Mucosa of stomach (tissue), 1 donor: Measurements from ENCODE around the gene SCARF2.

Source experiments
- H3K27me3 ChIP-seq: one replicate; pipeline ENCODE4 v1.7.0; 2013; ENCODE audit warnings: mild to moderate bottlenecking, low read length; ENCODE audit not compliant: control insufficient read depth, insufficient read depth
- H3K36me3 ChIP-seq: one replicate; pipeline ENCODE4 v1.7.0; 2013; ENCODE audit warnings: low read length; ENCODE audit not compliant: control insufficient read depth, insufficient read depth
- H3K4me1 ChIP-seq: one replicate; pipeline ENCODE4 v1.7.0; 2013; ENCODE audit warnings: mild to moderate bottlenecking, low read length; ENCODE audit not compliant: control insufficient read depth, insufficient read depth
- H3K4me3 ChIP-seq: one replicate; pipeline ENCODE4 v1.7.0; 2013; ENCODE audit warnings: low read length
- H3K9ac ChIP-seq: one replicate; pipeline ENCODE4 v1.7.0; 2013; ENCODE audit warnings: mild to moderate bottlenecking, low read length, moderate library complexity
- H3K9me3 ChIP-seq: one replicate; pipeline ENCODE4 v1.7.0; 2013; ENCODE audit warnings: mild to moderate bottlenecking, low read length, moderate library complexity; ENCODE audit not compliant: control insufficient read depth
- donor health status: Pancreatic carcinoma.

SCARF2 gene

GRCh38 chr22:20407829-20408228 is 29.8 kb downstream of the SCARF2 start:
- Histone ChIP-seq H3K4me3 (no peak overlapping the region), H3K9ac (no peak overlapping the region), H3K36me3 (no peaks in the 10 kb centered on the region), H3K4me1 (no peaks in the 10 kb centered on the region), H3K9me3 (no peaks in the 10 kb centered on the region), H3K27me3 (peaks cover 2% of the 10 kb centered on the region)

- Histone ChIP-seq H3K4me1 (no peaks in the 10 kb centered on the region), H3K36me3 (no peaks in the 10 kb centered on the region), H3K9ac (no peak overlapping the region), H3K4me3 (no peak overlapping the region), H3K9me3 (no peaks in the 10 kb centered on the region), H3K27me3 (no peaks in the 10 kb centered on the region)
Observed at GRCh38 chr22:20406686-20407408, 30.8 kb downstream of the SCARF2 start.

- Histone ChIP-seq H3K9ac (no peak overlapping the region), H3K4me1 (no peaks in the 10 kb centered on the region), H3K4me3 (no peak overlapping the region), H3K27me3 (no peaks in the 10 kb centered on the region), H3K9me3 (no peaks in the 10 kb centered on the region), H3K36me3 (no peaks in the 10 kb centered on the region)
Observed at GRCh38 chr22:20405931-20406685, 31.5 kb downstream of the SCARF2 start.

- Histone ChIP-seq H3K9ac (no peak overlapping the region), H3K4me1 (no peaks in the 10 kb centered on the region), H3K36me3 (no peaks in the 10 kb centered on the region), H3K4me3 (no peak overlapping the region), H3K9me3 (no peaks in the 10 kb centered on the region), H3K27me3 (no peaks in the 10 kb centered on the region)
Observed at GRCh38 chr22:20405291-20405930, 32.2 kb downstream of the SCARF2 start.

- H3K27me3 ChIP-seq: no peaks in the 10 kb centered on the region
- no peak overlapping the region for H3K9ac ChIP-seq
- H3K36me3 ChIP-seq: no peaks in the 10 kb centered on the region
- H3K4me3 ChIP-seq: no peak overlapping the region
- H3K9me3 ChIP-seq: no peaks in the 10 kb centered on the region
- no peaks in the 10 kb centered on the region for H3K4me1 ChIP-seq
Observed at GRCh38 chr22:20404881-20405280, 32.7 kb downstream of the SCARF2 start.

- H3K36me3 ChIP-seq: no peaks in the 10 kb centered on the region
- no peak overlapping the region for H3K4me3 ChIP-seq
- no peak overlapping the region for H3K9ac ChIP-seq
Observed at GRCh38 chr22:20403779-20404140, 33.9 kb downstream of the SCARF2 start.

GRCh38 chr22:20402960-20403778 is 34.5 kb downstream of the SCARF2 start:
- no peak overlapping the region for H3K9ac ChIP-seq
- H3K27me3 ChIP-seq: no peaks in the 10 kb centered on the region
- no peaks in the 10 kb centered on the region for H3K9me3 ChIP-seq
- no peak overlapping the region for H3K4me3 ChIP-seq
- no peaks in the 10 kb centered on the region for H3K4me1 ChIP-seq
- no peaks in the 10 kb centered on the region for H3K36me3 ChIP-seq

More at GRCh38 chr22:20403779-20404140, 33.9 kb downstream of the SCARF2 start:
- Histone ChIP-seq H3K4me1 (no peaks in the 10 kb centered on the region), H3K9me3 (no peaks in the 10 kb centered on the region), H3K27me3 (no peaks in the 10 kb centered on the region)

- Histone ChIP-seq H3K27me3 (no peaks in the 10 kb centered on the region), H3K9me3 (no peaks in the 10 kb centered on the region), H3K36me3 (no peaks in the 10 kb centered on the region), H3K9ac (no peak overlapping the region), H3K4me1 (no peaks in the 10 kb centered on the region), H3K4me3 (no peak overlapping the region)
Observed at GRCh38 chr22:20401376-20402014, 36.1 kb downstream of the SCARF2 start.

- H3K9ac ChIP-seq: no peak overlapping the region
- H3K4me1 ChIP-seq: peaks cover 1% of the 10 kb centered on the region
- no peaks in the 10 kb centered on the region for H3K27me3 ChIP-seq
- no peak overlapping the region for H3K4me3 ChIP-seq
- no peaks in the 10 kb centered on the region for H3K36me3 ChIP-seq
- no peaks in the 10 kb centered on the region for H3K9me3 ChIP-seq
Observed at GRCh38 chr22:20400606-20401375, 36.8 kb downstream of the SCARF2 start.

- H3K4me3 ChIP-seq: no peak overlapping the region
- no peaks in the 10 kb centered on the region for H3K36me3 ChIP-seq
- H3K9me3 ChIP-seq: no peaks in the 10 kb centered on the region
- H3K4me1 ChIP-seq: peaks cover 9% of the 10 kb centered on the region
- no peaks in the 10 kb centered on the region for H3K27me3 ChIP-seq
- no peak overlapping the region for H3K9ac ChIP-seq
Observed at GRCh38 chr22:20399866-20400605, 37.6 kb downstream of the SCARF2 start.
